Measurements from ENCODE around the gene SULF2. TPM values are rescaled to one million over a fixed set of nuclear protein-coding genes. Genes with fewer than 3 reads are reported as not detected.

Gene SULF2
- total and polyA plus RNA-seq, 2 of the 4 experiments (the other 2 are of a cell fraction): 0.54 to 0.77 TPM

- DNase-seq: no peak
- no peak overlapping the region for H3K4ac ChIP-seq (ENCODE audit: low read depth, low read length)
- no peak overlapping the region for H2AFZ ChIP-seq (replicated peaks; ENCODE audit: low read length, poor library complexity)
- H2BK20ac ChIP-seq (ENCODE audit: low read depth, low read length): no peak overlapping the region
- in situ Hi-C loops (cut with MboI; ENCODE audit: low sequenced_read_pairs) (no loop called here), intact Hi-C loops (cut with micrococcal nuclease) (loop anchor here (10.0 kb wide), 1 partner anchor 79 kb away; no protein-coding TSS in a partner anchor), dilution Hi-C loops (cut with HindIII; ENCODE audit: low sequenced_read_pairs, unreplicated experiment) (no loop called here)
- no peak overlapping the region for H2BK15ac ChIP-seq (ENCODE audit: low read depth, low read length)
- BruUV-seq (replicated peaks): no TSS peak
- H3K9me3 ChIP-seq (ENCODE audit: control insufficient read depth, insufficient read depth, low read length): peaks cover 4% of the 10 kb centered on the region; the same call in 1 of the 2 replicates
- H3K9ac ChIP-seq (ENCODE audit: low read depth, low read length): no peak overlapping the region
- H3K4me2 ChIP-seq (ENCODE audit: low read depth, low read length): no peak overlapping the region
- WGBS, 2 experiments (ENCODE audit: extremely low coverage in 2 of 2, insufficient read length in 1 of 2): no CpG with 5 or more reads among the region's 3 CpGs
- H3K79me1 ChIP-seq (ENCODE audit: low read depth in 1 of 2, low read length in 2 of 2): no peaks in the 10 kb centered on the region
- H4K5ac ChIP-seq (ENCODE audit: low read depth, low read length): no peak overlapping the region
- H3K56ac ChIP-seq (ENCODE audit: extremely low read depth, insufficient read depth, low read length): no peak overlapping the region
- H3K18ac ChIP-seq (ENCODE audit: low read depth, low read length): no peak overlapping the region
- H2AK9ac ChIP-seq (replicated peaks; ENCODE audit: low read depth, low read length, poor library complexity): no peak overlapping the region
- no peak overlapping the region for H3K14ac ChIP-seq (replicated peaks; ENCODE audit: low read depth, low read length)
- no peak overlapping the region for H3K27ac ChIP-seq (ENCODE audit: insufficient read depth, low read length)
- no peaks in the 10 kb centered on the region for H3K36me3 ChIP-seq (ENCODE audit: control insufficient read depth, insufficient read depth, low read length)
- no peaks in the 10 kb centered on the region for H3K4me1 ChIP-seq (ENCODE audit: control insufficient read depth, insufficient read depth, low read length)
- H3K23ac ChIP-seq (ENCODE audit: low read depth, low read length): no peak overlapping the region
- peaks cover 33% of the 10 kb centered on the region for H3K27me3 ChIP-seq (ENCODE audit: control insufficient read depth, insufficient read depth, low read length)
- no peak overlapping the region for H3K4me3 ChIP-seq (ENCODE audit: insufficient read depth, low read depth, low read length)
- no peak overlapping the region for H2AK5ac ChIP-seq (ENCODE audit: low read depth, low read length)
- no peaks in the 10 kb centered on the region for H4K20me1 ChIP-seq (ENCODE audit: insufficient read depth, low read length)
- TF ChIP-seq NFE2L2 (IDR thresholded peaks at IDR 0.05; ENCODE audit: low read depth, low read length) (no peak), CEBPB (IDR thresholded peaks at IDR 0.05; ENCODE audit: low read depth, low read length) (no peak), FOS (IDR thresholded peaks at IDR 0.05; ENCODE audit: low read depth, low read length) (no peak), CTCF (conservative IDR thresholded peaks at IDR 0.05; ENCODE audit: low read depth, low read length) (no peak), CHD1 (IDR thresholded peaks at IDR 0.05; ENCODE audit: low read depth, low read length) (no peak), POLR2A (IDR thresholded peaks at IDR 0.05; ENCODE audit: low read depth, low read length) (no peak), MAZ (IDR thresholded peaks at IDR 0.05; ENCODE audit: borderline replicate concordance, low read depth, low read length) (no peak), RFX5 (IDR thresholded peaks at IDR 0.05; ENCODE audit: low read depth, low read length) (no peak), MAFK (IDR thresholded peaks at IDR 0.05; ENCODE audit: low read depth, low read length) (no peak), BHLHE40 (IDR thresholded peaks at IDR 0.05; ENCODE audit: low read depth, low read length) (no peak), USF2 (IDR thresholded peaks at IDR 0.05; ENCODE audit: low read depth, low read length) (no peak), RAD21 (IDR thresholded peaks at IDR 0.05; ENCODE audit: low read length) (no peak), MXI1 (IDR thresholded peaks at IDR 0.05; ENCODE audit: borderline replicate concordance, low read depth, low read length) (no peak), ELK1 (IDR thresholded peaks at IDR 0.05; ENCODE audit: borderline replicate concordance, low read depth, low read length) (no peak), SMC3 (IDR thresholded peaks at IDR 0.05; ENCODE audit: low read depth, low read length) (no peak), RCOR1 (IDR thresholded peaks at IDR 0.05; ENCODE audit: insufficient replicate concordance, low read length) (no peak)
- no peak overlapping the region for H2BK120ac ChIP-seq (ENCODE audit: low read depth, low read length)
- ChIA-PET POLR2A (ENCODE audit: unreplicated experiment) (no interaction called here), CTCF (no interaction called here)
- ATAC-seq (ENCODE audit: low read depth): no peak
- H4K91ac ChIP-seq (ENCODE audit: insufficient read depth, low read depth, low read length): no peak overlapping the region
- H4K8ac ChIP-seq (ENCODE audit: low read depth in 2 of 2, low read length in 2 of 2): no peak overlapping the region
- no peak overlapping the region for H2BK5ac ChIP-seq (ENCODE audit: low read depth, low read length, poor library complexity, severe bottlenecking)
- H3K9me1 ChIP-seq (ENCODE audit: insufficient read depth, low read length): no peaks in the 10 kb centered on the region
Measured at GRCh38 chr20:47815416-47815806, 30.1 kb upstream of the SULF2 start.

All from IMR-90 (cell line).